Peyer's patch (tissue), 4 donors: Measurements from ENCODE around the gene DMPK. TPM values are rescaled to one million over a fixed set of nuclear protein-coding genes. Genes with fewer than 3 reads are reported as not detected.
A peak's percentile ranks its signal among the peaks of the same experiment; 100 is the strongest.

Experiments
- DNase-seq, 3 donors: peaks; one replicate each; pipeline ENCODE4 v3.0.0-alpha.2; 2017 to 2019
- H3K27ac ChIP-seq, 4 donors: fragments of 200-600 bp; sonication (generic); one replicate each; pipeline ENCODE4 v1.5.1; 2016 to 2019
- H3K27me3 ChIP-seq, 2 donors: fragments of 200-600 bp; sonication (generic); one replicate each; pipeline ENCODE4 v1.5.1; 2019
- H3K36me3 ChIP-seq, 3 donors: fragments of 200-600 bp; sonication (generic); one replicate each; pipeline ENCODE4 v1.5.1; 2016 to 2019
- H3K4me1 ChIP-seq, 4 donors: fragments of 200-600 bp; sonication (generic); one replicate each; pipeline ENCODE4 v1.5.1; 2016 to 2019
- H3K4me3 ChIP-seq, 4 donors: fragments of 200-600 bp; sonication (generic); 1 replicate in 3 of 4; 2 replicates in 1 of 4; pipeline ENCODE4 v1.5.1; 2016 to 2019; ENCODE audit warnings: mild to moderate bottlenecking in 1 of 4
- H3K9me3 ChIP-seq, 4 donors: fragments of 200-600 bp; sonication (generic); one replicate each; pipeline ENCODE4 v1.5.1; 2016 to 2019; ENCODE audit warnings: mild to moderate bottlenecking in 1 of 4
- CTCF ChIP-seq, 6 experiments: fragments of 450-650 bp in 4 of 6; fragments of 200-600 bp in 2 of 6; sonication (generic) in 1 of 6; IDR thresholded peaks; one replicate each; pipeline ENCODE4 v1.5.1; 2017 to 2019; ENCODE audit warnings: antibody characterized with exemption in 6 of 6, mild to moderate bottlenecking in 3 of 6, moderate library complexity in 1 of 6
- POLR2A ChIP-seq, 2 donors: fragments of 450-650 bp; IDR thresholded peaks; one replicate each; pipeline ENCODE4 v1.5.1; 2017; ENCODE audit warnings: antibody characterized with exemption in 2 of 2, mild to moderate bottlenecking in 2 of 2, moderate library complexity in 2 of 2
- total RNA-seq, 4 donors: library from RNA; depleted of rRNA; stranded (reverse); fragments of >200 nt; gene quantifications; one replicate each; pipeline ENCODE4 v1.1.0, GENCODE V29; 2016

The DMPK gene
- total RNA-seq, 4 donors from 2014 or later = 10.5 to 63.5 (median 43.5) TPM

- DNase-seq = no peak
- TF ChIP-seq CTCF (IDR thresholded peaks at IDR 0.05) = no peak
- no peak for TF ChIP-seq POLR2A (IDR thresholded peaks at IDR 0.05)
- Histone ChIP-seq H3K4me3 (no peak overlapping the region), H3K9me3 (no peaks in the 10 kb centered on the region), H3K27ac (no peak overlapping the region), H3K36me3 (peaks cover 0 to 34% (median 0%) of the 10 kb centered on the region in 3 donors), H3K27me3 (no peaks in the 10 kb centered on the region), H3K4me1 (peaks cover 0 to 17% (median 0%) of the 10 kb centered on the region in 4 donors)
Measured at GRCh38 chr19:45817725-45818301, 35.5 kb upstream of the DMPK start.

GRCh38 chr19:45817010-45817724 is 34.9 kb upstream of the DMPK start:
- TF ChIP-seq POLR2A (IDR thresholded peaks at IDR 0.05) (no peak), CTCF (IDR thresholded peaks at IDR 0.05) (peak; percentile 94 to 99 (median 98))
- peaks cover 0 to 28% (median 0%) of the 10 kb centered on the region in 3 donors for H3K36me3 ChIP-seq

DNA sequence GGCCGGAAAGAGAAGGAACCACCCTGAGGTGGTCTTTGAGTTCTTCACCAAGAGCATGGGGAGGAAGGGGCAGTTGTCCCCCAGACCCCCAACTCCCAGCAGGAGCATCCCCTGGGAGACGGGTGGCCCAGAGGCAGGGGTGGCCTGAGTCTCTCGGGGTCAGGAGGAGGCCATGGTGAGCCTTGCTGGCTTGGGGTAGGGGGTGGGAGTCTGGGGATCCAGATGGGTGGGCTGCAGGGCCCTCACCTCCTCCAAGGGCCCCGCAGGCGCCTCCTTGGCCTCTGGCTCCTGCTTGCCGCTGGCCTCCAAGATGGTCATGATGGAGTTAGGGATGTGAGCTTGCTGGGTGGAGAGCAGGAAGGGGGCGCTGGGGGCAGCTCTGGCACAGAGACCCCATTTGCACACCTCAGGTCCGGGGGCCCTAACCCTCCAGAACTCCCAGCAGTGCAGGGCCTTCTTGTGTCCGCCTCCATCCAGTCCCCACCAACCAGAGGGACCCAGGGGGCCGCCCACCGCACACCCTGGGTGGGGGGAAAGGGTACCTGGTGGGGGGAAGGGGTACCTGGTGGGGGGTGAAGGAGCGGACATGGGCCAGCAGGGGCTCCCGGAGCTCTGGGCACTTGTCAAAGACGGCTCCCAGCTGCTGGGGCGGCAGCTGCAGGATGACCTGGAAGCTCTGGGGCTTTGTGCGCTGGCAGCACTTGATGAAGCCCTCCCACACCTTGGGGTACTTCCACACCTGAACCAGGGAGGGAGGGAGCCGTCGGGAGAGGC is 34.1 kb upstream of the DMPK start:
- DNase-seq = no peak
- Histone ChIP-seq H3K27ac (no peak overlapping the region), H3K27me3 (no peaks in the 10 kb centered on the region), H3K36me3 (peaks cover 0 to 24% (median 0%) of the 10 kb centered on the region in 3 donors), H3K4me3 (no peak overlapping the region), H3K9me3 (no peaks in the 10 kb centered on the region), H3K4me1 (peaks cover 0 to 17% (median 0%) of the 10 kb centered on the region in 4 donors)
- TF ChIP-seq CTCF (IDR thresholded peaks at IDR 0.05) (no peak), POLR2A (IDR thresholded peaks at IDR 0.05) (no peak)

More at GRCh38 chr19:45817010-45817724, 34.9 kb upstream of the DMPK start:
- Histone ChIP-seq H3K27ac (no peak overlapping the region), H3K9me3 (no peaks in the 10 kb centered on the region), H3K27me3 (no peaks in the 10 kb centered on the region), H3K4me3 (no peak overlapping the region), H3K4me1 (peaks cover 0 to 17% (median 0%) of the 10 kb centered on the region in 4 donors)
- peak; percentile 93 to 97 (median 96) for DNase-seq

GRCh38 chr19:45815481-45816216 is 33.4 kb upstream of the DMPK start:
- Histone ChIP-seq H3K9me3 (no peaks in the 10 kb centered on the region), H3K4me1 (peaks cover 0 to 17% (median 0%) of the 10 kb centered on the region in 4 donors), H3K27me3 (no peaks in the 10 kb centered on the region), H3K36me3 (peaks cover 0 to 17% (median 0%) of the 10 kb centered on the region in 3 donors), H3K27ac (no peak overlapping the region), H3K4me3 (peak overlapping the region in 3 of 4 donors; percentile 23 to 40 (median 38))
- DNase-seq = no peak
- TF ChIP-seq POLR2A (IDR thresholded peaks at IDR 0.05) = no peak

DNA sequence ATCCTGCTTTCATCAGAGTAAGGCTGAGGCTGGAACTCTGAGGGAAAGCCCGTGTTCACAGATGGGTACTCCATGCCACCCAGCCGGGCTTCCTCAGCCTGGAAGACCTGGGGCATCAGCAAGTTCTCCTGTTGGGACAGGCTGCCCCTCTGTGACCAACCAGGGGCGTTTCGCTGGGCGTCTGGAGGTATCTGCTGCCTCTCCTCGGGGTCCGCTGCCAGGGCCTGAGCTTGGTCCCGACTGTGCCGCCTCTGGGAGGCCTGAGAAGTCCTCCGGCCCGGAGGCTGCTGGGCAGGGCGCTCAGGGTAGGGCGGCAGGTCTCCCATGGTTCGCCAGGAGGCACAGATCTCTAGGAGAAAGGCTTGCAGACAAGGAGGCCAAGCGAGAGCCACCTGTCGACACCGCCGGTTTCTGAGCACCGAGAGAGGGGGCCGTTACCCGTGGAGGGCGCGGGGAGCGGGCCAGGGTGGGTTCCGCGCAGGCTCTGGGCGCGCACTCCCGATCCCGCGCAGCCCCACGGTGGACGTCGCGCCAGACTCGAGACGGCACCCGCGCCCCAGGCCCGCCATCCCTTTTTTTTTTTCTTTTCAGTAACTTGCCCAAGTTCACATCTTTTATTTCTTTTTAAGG is 32.7 kb upstream of the DMPK start, which contains the start of gene RSPH6A:
RSPH6A (minus strand) TSS at position 458 of the 630 bp plus-strand sequence; CDS start at position 326, 132 bp downstream.
- H3K36me3 ChIP-seq = peaks cover 0 to 10% (median 0%) of the 10 kb centered on the region in 3 donors
- H3K27ac ChIP-seq = no peak within 1 kb of the TSS
- peak within 1 kb of the TSS in 3 of 4 donors; percentile 23 to 40 (median 38) for H3K4me3 ChIP-seq
- H3K27me3 ChIP-seq = no peaks in the 10 kb centered on the region
- peaks cover 0 to 17% (median 0%) of the 10 kb centered on the region in 4 donors for H3K4me1 ChIP-seq
- DNase-seq = no peak
- no peaks in the 10 kb centered on the region for H3K9me3 ChIP-seq
- TF ChIP-seq POLR2A (IDR thresholded peaks at IDR 0.05) (no peak), CTCF (IDR thresholded peaks at IDR 0.05) (no peak)
